Liver (tissue), 9 donors: Measurements from ENCODE around the gene INPPL1. TPM values are rescaled to one million over a fixed set of nuclear protein-coding genes. Genes with fewer than 3 reads are reported as not detected.
A peak's percentile ranks its signal among the peaks of the same experiment; 100 is the strongest.

Source experiments
- DNase-seq: peaks from one replicate; pipeline ENCODE4 v3.0.0-alpha.2; 2017; ENCODE audit warnings: low spot score
- H3K27ac ChIP-seq, 2 donors: one replicate each; pipeline ENCODE4 v1.7.0; 2013; ENCODE audit warnings: inconsistent platforms in 2 of 2, low read length in 2 of 2, control low read depth in 1 of 2, low read depth in 1 of 2, mild to moderate bottlenecking in 1 of 2
- H3K27me3 ChIP-seq, 4 donors: one replicate each; pipeline versions ENCODE4 v1.6.1 to v1.7.0; 2013; ENCODE audit warnings: low read length in 3 of 4, inconsistent platforms in 1 of 4, mild to moderate bottlenecking in 1 of 4, moderate library complexity in 1 of 4; ENCODE audit not compliant: control insufficient read depth in 4 of 4, insufficient read depth in 4 of 4
- H3K36me3 ChIP-seq, 4 donors: one replicate each; pipeline versions ENCODE4 v1.6.1 to v1.7.0; 2013; ENCODE audit warnings: low read length in 3 of 4, mild to moderate bottlenecking in 3 of 4, low read depth in 1 of 4, moderate library complexity in 1 of 4; ENCODE audit not compliant: control insufficient read depth in 4 of 4, insufficient read depth in 3 of 4
- H3K4me1 ChIP-seq, 4 donors: one replicate each; pipeline versions ENCODE4 v1.6.1 to v1.7.0; 2013; ENCODE audit warnings: low read length in 3 of 4, mild to moderate bottlenecking in 3 of 4, moderate library complexity in 1 of 4; ENCODE audit not compliant: control insufficient read depth in 4 of 4, insufficient read depth in 4 of 4
- H3K4me3 ChIP-seq, 3 donors: one replicate each; pipeline versions ENCODE4 v1.6.1 to v1.7.0; 2013; ENCODE audit warnings: low read length in 3 of 3, control low read depth in 1 of 3, low read depth in 1 of 3, mild to moderate bottlenecking in 1 of 3
- H3K9ac ChIP-seq, 2 donors: one replicate each; pipeline ENCODE4 v1.7.0; 2013; ENCODE audit warnings: low read length in 2 of 2, mild to moderate bottlenecking in 2 of 2, moderate library complexity in 2 of 2, control low read depth in 1 of 2, low read depth in 1 of 2
- H3K9me3 ChIP-seq, 4 donors: one replicate each; pipeline versions ENCODE4 v1.6.1 to v1.7.0; 2013; ENCODE audit warnings: low read length in 3 of 4; ENCODE audit not compliant: control insufficient read depth in 4 of 4
- ATF3 ChIP-seq: IDR thresholded peaks from 2 replicates; pipeline ENCODE4 v1.6.1; 2016; ENCODE audit warnings: antibody characterized with exemption
- CTCF ChIP-seq: fragments of 150-350 bp; IDR thresholded peaks from 2 replicates; pipeline ENCODE4 v1.5.1; 2017; ENCODE audit warnings: improper control_type of control experiment, low read depth, low read length; ENCODE audit not compliant: missing input control
- EGR1 ChIP-seq, 2 donors: IDR thresholded peaks; 2 replicates each; pipeline ENCODE4 v1.6.1; 2016 to 2018; ENCODE audit warnings: antibody characterized with exemption in 2 of 2, low read depth in 2 of 2
- FOXA1 ChIP-seq: IDR thresholded peaks from 2 replicates; pipeline ENCODE4 v1.6.1; 2016; ENCODE audit warnings: antibody characterized with exemption
- FOXA2 ChIP-seq: IDR thresholded peaks from 2 replicates; pipeline ENCODE4 v1.6.1; 2016; ENCODE audit warnings: antibody characterized with exemption
- GABPA ChIP-seq, 2 donors: IDR thresholded peaks in 1 of 2; conservative IDR thresholded peaks in 1 of 2; 2 replicates each; pipeline ENCODE4 v1.6.1; 2016; ENCODE audit warnings: antibody characterized with exemption in 2 of 2, mild to moderate bottlenecking in 1 of 2, moderate library complexity in 1 of 2
- HNF4A ChIP-seq, 2 donors: conservative IDR thresholded peaks; 2 replicates each; pipeline ENCODE4 v1.6.1; 2016; ENCODE audit warnings: antibody characterized with exemption in 2 of 2, mild to moderate bottlenecking in 2 of 2
- HNF4G ChIP-seq: IDR thresholded peaks from 2 replicates; pipeline ENCODE4 v1.6.1; 2016; ENCODE audit warnings: antibody characterized with exemption
- JUND ChIP-seq, 2 donors: IDR thresholded peaks; 2 replicates each; pipeline ENCODE4 v1.6.1; 2016; ENCODE audit warnings: antibody characterized with exemption in 2 of 2
- MAX ChIP-seq: IDR thresholded peaks from 2 replicates; pipeline ENCODE4 v1.6.1; 2016; ENCODE audit warnings: antibody characterized with exemption
- NR2F2 ChIP-seq: IDR thresholded peaks from 2 replicates; pipeline ENCODE4 v1.6.1; 2016; ENCODE audit warnings: antibody characterized with exemption
- RAD21 ChIP-seq, 2 donors: IDR thresholded peaks; 2 replicates each; pipeline ENCODE4 v1.6.1; 2016; ENCODE audit warnings: antibody characterized with exemption in 2 of 2, mild to moderate bottlenecking in 2 of 2
- REST ChIP-seq: IDR thresholded peaks from 2 replicates; pipeline ENCODE4 v1.6.1; 2016; ENCODE audit warnings: antibody characterized with exemption, mild to moderate bottlenecking
- RXRA ChIP-seq, 2 donors: IDR thresholded peaks; 2 replicates each; pipeline ENCODE4 v1.6.1; 2017 to 2018; ENCODE audit warnings: antibody characterized with exemption in 2 of 2, mild to moderate bottlenecking in 1 of 2
- SP1 ChIP-seq: IDR thresholded peaks from 2 replicates; pipeline ENCODE4 v1.6.1; 2018; ENCODE audit warnings: antibody characterized with exemption, mild to moderate bottlenecking
- TAF1 ChIP-seq: conservative IDR thresholded peaks from 2 replicates; pipeline ENCODE4 v1.6.1; 2016; ENCODE audit warnings: antibody characterized with exemption, mild to moderate bottlenecking
- YY1 ChIP-seq: IDR thresholded peaks from 2 replicates; pipeline ENCODE4 v1.6.1; 2016; ENCODE audit warnings: antibody characterized with exemption, mild to moderate bottlenecking
- ZBTB33 ChIP-seq: IDR thresholded peaks from 2 replicates; pipeline ENCODE4 v1.6.1; 2016; ENCODE audit warnings: antibody characterized with exemption
- WGBS: extraction: QIAGEN DNeasy Blood & Tissue Kit; methylation state at CpG from one replicate; pipeline ENCODE4 v1.1.7; 2013; 5-methylcytosine and 5-hydroxymethylcytosine counted together
- polyA plus RNA-seq, 2 donors: library from polyadenylated mRNA; stranded (reverse) in 1 of 2; unstranded in 1 of 2; fragments of 200-250 nt in 1 of 2; fragments of >200 nt in 1 of 2; fragmentation: Nextera tagmentation in 1 of 2; extraction: Ambion mirVana in 1 of 2; gene quantifications; one replicate each; pipeline versions ENCODE4 v1.2.1 to v1.2.3, GENCODE V29; 2013 to 2015
- total RNA-seq, 2 donors: library from RNA; depleted of rRNA; stranded (reverse); fragments of >200 nt; gene quantifications; one replicate each; pipeline ENCODE4 v1.2.3, GENCODE V29; 2014
- donor health status: healthy.
- donor health status: healthy.
- donor health status: healthy.
- donor health status: healthy.
- donor health status: healthy.

INPPL1 gene
- total and polyA plus RNA-seq, 4 donors = 7.2 to 29.0 (median 17.1) TPM

- Histone ChIP-seq H3K4me3 (peak within 1 kb of the TSS in 1 of 3 donors; percentile 3), H3K9ac (no peak within 1 kb of the TSS), H3K4me1 (peaks cover 9 to 17% (median 13%) of the 10 kb centered on the region in 4 donors), H3K9me3 (no peaks in the 10 kb centered on the region), H3K27me3 (peaks cover 0 to 22% (median 11%) of the 10 kb centered on the region in 4 donors), H3K27ac (no peak within 1 kb of the TSS), H3K36me3 (no peaks in the 10 kb centered on the region)
- no peak for TF ChIP-seq RXRA (IDR thresholded peaks at IDR 0.05)
- no peak for TF ChIP-seq HNF4A (conservative IDR thresholded peaks at IDR 0.05)
- TF ChIP-seq RAD21 (IDR thresholded peaks at IDR 0.05) = no peak
- no peak for TF ChIP-seq JUND (IDR thresholded peaks at IDR 0.05)
- no peak for TF ChIP-seq SP1
- no peak for TF ChIP-seq TAF1
- no peak for TF ChIP-seq ATF3
- TF ChIP-seq CTCF = no peak
- TF ChIP-seq YY1 = no peak
- TF ChIP-seq FOXA1 = no peak
- no peak for TF ChIP-seq ZBTB33
- TF ChIP-seq MAX = no peak
- TF ChIP-seq NR2F2 = no peak
- no peak for TF ChIP-seq FOXA2
- no peak for TF ChIP-seq GABPA (IDR thresholded peaks at IDR 0.05 in 1 of 2, conservative IDR thresholded peaks at IDR 0.05 in 1 of 2)
- TF ChIP-seq EGR1 (IDR thresholded peaks at IDR 0.05; ENCODE audit: low read depth in 2 of 2) = no peak
- no peak for TF ChIP-seq REST
- no peak for TF ChIP-seq HNF4G
- 5% methylated on average over 37 of the region's 37 CpGs for WGBS
- DNase-seq = no peak
Measured at GRCh38 chr11:72244060-72244360, 19.4 kb downstream of the INPPL1 start, which contains the start of gene PHOX2A. Gene PHOX2A, minus strand, starts transcription at chr11:72244176. Its CDS starts 172 bp downstream, at chr11:72244004.
